ENCODE measurements around the gene C9orf50.
"Not testable (repeated sequence)": the region's sequence is repeated elsewhere in the genome, so short reads cannot be mapped to it uniquely, and the experiment has no call there.

C9orf50 gene

GRCh38 chr9:129609486-129610212 lies 11.3 kb downstream of the C9orf50 start:
- DNase-seq = no peak

- no peak for DNase-seq
Measured at GRCh38 chr9:129608561-129609481, 12.1 kb downstream of the C9orf50 start.

GRCh38 chr9:129607027-129607387 lies 13.9 kb downstream of the C9orf50 start:
- DNase-seq = peak; percentile 74

- no peak for DNase-seq
Measured at GRCh38 chr9:129606161-129607026, 14.5 kb downstream of the C9orf50 start.

GRCh38 chr9:129604766-129605163 lies 16.1 kb downstream of the C9orf50 start:
- DNase-seq = no peak

GRCh38 chr9:129604056-129604765 lies 16.7 kb downstream of the C9orf50 start:
- no peak for DNase-seq

GRCh38 chr9:129602598-129603415 lies 18.1 kb downstream of the C9orf50 start:
- DNase-seq = no peak

GRCh38 chr9:129601082-129601674 lies 19.7 kb downstream of the C9orf50 start:
- no peak for DNase-seq

- DNase-seq = no peak
Measured at GRCh38 chr9:129598089-129598596, 22.8 kb downstream of the C9orf50 start.

GRCh38 chr9:129597355-129598088 lies 23.4 kb downstream of the C9orf50 start:
- DNase-seq = no peak

GRCh38 chr9:129596541-129597331 lies 24.2 kb downstream of the C9orf50 start:
- no peak for DNase-seq

GRCh38 chr9:129595903-129596540 lies 24.9 kb downstream of the C9orf50 start:
- no peak for DNase-seq

- DNase-seq = no peak
Measured at GRCh38 chr9:129595311-129595741, 25.6 kb downstream of the C9orf50 start.

GRCh38 chr9:129594632-129595031 lies 26.3 kb downstream of the C9orf50 start:
- DNase-seq = no peak

GRCh38 chr9:129592790-129593189 lies 28.1 kb downstream of the C9orf50 start:
- not testable (repeated sequence) for DNase-seq

- DNase-seq = no peak
Measured at GRCh38 chr9:129591916-129592315, 29.0 kb downstream of the C9orf50 start.

GRCh38 chr9:129590466-129590865 lies 30.4 kb downstream of the C9orf50 start:
- DNase-seq = no peak

GRCh38 chr9:129587487-129588262 lies 33.2 kb downstream of the C9orf50 start:
- no peak for DNase-seq

Measured in NCI-H524 treated with DMSO at 0.1 percent for 48 hours (cell line).